GM12872 (cell line): Measurements from ENCODE around the gene CSTF2.

ENCODE experiments used
- TF ChIP-seq, protein P1 (sequence below): IDR thresholded peaks from 3 replicates; pipeline ENCODE4 v1.5.1; 2011; ENCODE audit warnings: low read depth, mild to moderate bottlenecking, low read length, moderate library complexity; ENCODE audit not compliant: insufficient read depth

Gene CSTF2

DNA sequence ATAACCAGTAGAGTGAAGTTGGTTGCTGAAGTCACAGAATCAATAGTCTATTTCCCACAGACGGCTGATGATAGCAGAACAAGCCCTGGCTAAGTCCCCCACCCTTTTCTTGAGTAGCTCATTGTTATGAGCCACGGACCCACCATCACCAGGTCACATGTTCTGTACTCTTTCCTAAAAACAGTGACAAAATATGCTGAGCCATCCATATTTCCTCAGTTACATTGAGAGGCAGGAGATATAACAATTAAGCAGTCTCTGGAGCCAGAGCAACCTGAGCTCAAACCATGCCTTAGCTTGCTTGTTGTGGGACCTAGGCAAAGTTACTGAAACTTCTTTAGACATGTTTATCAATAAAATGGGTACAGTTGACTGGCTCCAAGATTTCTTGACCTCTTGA is 2.9 kb upstream of the CSTF2 start:
- TF ChIP-seq, protein P1, sequence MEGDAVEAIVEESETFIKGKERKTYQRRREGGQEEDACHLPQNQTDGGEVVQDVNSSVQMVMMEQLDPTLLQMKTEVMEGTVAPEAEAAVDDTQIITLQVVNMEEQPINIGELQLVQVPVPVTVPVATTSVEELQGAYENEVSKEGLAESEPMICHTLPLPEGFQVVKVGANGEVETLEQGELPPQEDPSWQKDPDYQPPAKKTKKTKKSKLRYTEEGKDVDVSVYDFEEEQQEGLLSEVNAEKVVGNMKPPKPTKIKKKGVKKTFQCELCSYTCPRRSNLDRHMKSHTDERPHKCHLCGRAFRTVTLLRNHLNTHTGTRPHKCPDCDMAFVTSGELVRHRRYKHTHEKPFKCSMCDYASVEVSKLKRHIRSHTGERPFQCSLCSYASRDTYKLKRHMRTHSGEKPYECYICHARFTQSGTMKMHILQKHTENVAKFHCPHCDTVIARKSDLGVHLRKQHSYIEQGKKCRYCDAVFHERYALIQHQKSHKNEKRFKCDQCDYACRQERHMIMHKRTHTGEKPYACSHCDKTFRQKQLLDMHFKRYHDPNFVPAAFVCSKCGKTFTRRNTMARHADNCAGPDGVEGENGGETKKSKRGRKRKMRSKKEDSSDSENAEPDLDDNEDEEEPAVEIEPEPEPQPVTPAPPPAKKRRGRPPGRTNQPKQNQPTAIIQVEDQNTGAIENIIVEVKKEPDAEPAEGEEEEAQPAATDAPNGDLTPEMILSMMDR, result no peak

DNA sequence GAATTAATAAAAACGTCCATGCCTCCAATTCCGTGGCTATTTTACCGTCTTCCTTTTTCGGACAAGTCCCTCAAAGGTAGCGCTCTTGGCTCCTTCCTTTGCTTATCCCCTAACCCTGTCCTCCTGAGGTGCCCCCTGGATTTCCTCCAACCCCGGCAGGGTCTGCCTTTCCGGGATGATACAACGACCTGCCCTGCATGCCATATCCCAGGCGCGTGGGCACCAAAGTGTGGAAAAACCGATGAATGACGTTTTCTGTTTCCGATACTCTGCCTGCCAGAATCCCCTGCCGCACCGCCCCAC is 706 bp upstream of the CSTF2 start:
- TF ChIP-seq, protein P1, result no peak

DNA sequence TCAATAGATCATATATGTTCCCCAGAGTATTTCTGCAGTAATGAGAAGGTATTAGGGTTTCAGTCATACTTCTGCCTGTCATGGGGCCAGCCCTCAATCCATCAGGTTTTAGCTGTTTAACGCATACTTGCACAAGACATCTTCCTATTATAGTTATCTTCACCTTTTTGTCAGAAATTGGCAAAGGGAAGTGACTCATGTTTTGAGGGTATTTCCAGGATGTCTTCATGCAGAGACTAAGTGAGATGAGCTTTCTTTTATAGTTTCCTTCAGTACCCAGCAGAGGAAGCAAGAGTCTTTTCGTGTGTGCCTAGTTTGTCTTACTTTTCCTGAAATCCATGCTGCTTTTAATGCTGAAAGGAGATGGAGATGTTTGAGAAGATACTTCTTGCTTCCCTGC is 9.5 kb downstream of the CSTF2 start:
- TF ChIP-seq, protein P1, result no peak

DNA sequence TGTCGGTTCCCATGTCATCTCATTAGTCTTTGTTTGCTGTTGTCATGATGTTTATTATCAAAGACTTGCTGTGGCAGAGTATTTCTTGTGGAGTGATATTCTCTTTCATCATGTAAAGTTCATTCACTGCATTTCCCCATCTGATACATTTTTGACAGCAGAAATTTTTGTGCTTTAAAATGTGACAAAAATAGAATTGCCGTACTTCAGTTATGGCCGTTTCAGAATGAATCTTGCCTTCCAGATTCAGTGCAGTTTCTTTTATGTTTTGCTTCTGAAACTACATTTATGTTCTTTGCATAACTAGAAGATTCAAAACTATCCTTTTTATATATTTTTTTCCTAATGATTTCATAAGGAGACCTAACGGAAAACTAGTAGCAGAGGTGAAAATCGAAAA is 10.0 kb downstream of the CSTF2 start:
- TF ChIP-seq, protein P1, result no peak

DNA sequence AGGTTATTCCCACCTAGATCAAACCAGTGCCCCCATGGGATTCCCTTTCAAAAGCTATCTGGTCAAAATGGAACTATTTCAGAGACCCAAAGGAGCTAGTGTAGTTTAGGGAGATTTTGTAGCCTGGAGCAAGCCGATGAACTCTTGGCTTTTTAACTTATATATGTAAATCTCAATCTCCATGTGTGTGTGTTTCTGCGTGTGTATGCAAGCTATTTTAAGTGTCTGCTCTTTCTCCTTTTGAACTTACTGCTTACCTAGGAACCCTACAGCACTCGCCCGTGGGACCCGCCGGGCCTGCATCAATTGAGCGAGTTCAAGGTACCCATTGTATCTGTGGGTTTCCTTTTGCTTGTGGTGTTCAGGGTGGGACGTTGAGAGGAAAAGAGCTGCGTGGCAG is 10.4 kb downstream of the CSTF2 start:
- TF ChIP-seq, protein P1, result no peak

DNA sequence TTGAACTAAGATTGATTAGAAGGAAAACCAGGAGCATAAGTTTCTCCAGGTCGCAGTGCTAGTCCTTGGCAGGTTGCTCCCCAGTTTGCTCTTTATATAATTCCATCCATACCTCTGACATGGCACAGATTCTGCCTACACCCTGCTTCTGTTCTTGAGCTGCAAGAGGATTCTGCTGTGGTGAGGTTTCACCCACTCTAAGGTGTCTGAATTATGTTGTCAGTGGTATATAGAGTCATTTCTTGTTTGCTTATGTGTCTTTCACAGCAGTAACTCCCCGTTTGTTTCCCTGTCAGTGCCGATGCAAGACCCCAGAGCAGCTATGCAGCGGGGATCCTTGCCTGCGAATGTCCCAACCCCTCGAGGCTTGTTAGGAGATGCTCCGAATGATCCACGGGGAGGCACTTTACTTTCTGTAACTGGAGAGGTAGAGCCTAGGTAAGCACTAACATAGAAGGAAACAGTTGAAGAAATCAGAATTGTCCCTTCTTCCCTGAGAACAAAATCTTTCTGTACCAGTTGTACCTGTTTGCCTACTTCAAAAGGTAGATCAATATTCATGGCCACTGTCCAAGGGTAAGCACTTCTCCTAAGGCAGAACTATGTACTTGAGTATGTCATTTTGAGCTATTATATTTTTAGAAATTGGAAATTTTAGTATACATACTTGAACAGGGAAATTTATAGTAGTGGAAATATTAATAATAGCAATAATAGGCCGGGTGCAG is 11.2 kb downstream of the CSTF2 start:
- TF ChIP-seq, protein P1, result no peak

DNA sequence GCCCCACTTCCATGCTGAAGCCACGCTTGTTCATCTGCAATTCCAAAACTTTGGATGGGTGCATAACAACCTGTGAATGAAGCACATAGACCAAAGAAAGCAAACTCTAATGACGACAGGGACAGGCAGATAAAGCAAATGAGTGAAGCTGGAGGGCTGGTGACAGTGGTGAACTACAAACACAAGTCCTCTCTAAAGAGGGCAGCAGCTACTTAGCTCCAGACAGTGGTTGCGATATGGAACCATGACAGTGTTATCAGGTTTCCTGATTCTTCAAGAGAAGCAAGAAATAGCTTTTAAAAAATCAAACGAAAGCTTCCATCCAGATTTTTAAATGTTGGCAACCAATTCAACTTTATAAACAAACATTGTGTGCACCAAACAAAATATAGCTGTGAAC is 30.1 kb downstream of the CSTF2 start:
- TF ChIP-seq, protein P1, result no peak
